HG03469 (cell line): ENCODE data around the gene RGPD4.
"Not testable (repeated sequence)": the region's sequence is repeated elsewhere in the genome, so short reads cannot be mapped to it uniquely, and the experiment has no call there.

Source experiments
- ATAC-seq: cut with Tn5 transposase; IDR thresholded peaks from one replicate; pipeline ENCODE4 v1.9.1; 2021; ENCODE audit warnings: mild to moderate bottlenecking, moderate library complexity, moderate number of reproducible peaks; ENCODE audit not compliant: unreplicated experiment

The RGPD4 gene

GRCh38 chr2:107916696-107917370, 90.1 kb downstream of the RGPD4 start:
- ATAC-seq, result not testable (repeated sequence)

DNA sequence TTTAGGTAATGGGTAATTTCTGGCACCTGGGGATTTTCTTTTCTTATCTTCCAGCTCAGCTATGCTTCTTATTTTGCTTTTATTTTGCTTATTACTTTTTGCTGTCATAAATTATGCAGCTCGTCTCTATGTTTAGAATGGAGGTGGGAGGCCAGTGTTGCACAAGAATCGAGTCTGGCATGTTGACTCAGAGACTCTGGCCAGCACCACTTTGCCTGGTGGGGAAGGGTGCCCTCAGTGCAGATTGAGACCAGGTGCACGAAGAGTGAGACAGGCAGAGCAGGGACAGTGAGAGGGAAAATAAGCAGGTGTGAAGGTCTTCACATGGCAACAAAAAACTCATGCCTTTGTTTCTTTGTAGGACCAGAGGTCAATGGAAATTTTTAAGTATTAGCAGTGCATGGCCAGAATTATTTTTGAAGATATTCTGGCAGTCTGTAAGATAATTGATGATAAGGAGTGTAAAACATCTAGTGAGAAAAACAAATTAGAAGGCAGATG, 100.4 kb downstream of the RGPD4 start:
- no peak for ATAC-seq

DNA sequence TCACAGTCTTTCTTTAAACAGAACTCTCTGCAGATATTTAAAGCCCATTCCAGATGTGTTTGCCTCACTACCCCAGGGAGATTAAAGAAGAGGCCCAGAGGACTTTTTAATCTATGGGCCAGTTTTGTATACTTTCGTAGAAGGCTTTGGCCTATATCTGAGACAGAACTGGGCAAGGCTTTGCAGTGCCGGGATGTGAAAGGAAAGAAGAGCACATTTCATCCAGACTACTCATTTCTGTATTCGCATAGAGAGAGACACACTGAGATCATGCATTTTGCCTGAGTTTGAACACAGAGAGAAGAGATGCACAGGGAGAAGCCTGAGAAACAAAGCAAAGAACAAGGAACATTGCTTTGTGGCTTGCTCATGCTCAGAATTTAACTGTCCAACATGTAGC, 104.7 kb downstream of the RGPD4 start:
- ATAC-seq, result no peak

- no peak for ATAC-seq
Measured at GRCh38 chr2:107932488-107932887, 105.8 kb downstream of the RGPD4 start.

DNA sequence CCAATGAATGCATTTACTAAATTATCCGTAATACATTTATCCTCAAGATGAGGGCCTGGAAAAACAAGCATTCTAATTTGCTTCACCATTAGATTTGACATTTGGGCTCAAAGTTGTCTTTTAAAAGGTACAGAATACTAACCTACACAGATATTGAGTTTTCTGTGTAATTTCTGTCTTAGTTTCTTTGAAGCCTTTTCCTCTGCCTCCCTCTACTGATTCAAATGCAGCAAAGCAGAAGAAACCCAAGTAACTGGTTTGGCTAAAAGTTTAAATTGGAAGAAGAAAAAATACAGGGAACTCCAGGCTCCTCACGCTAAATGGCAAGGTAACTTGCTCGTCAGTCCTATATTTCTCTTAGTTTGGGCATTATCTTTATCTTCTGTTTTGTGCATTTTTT, 106.3 kb downstream of the RGPD4 start:
- ATAC-seq, result no peak

- no peak for ATAC-seq
Measured at GRCh38 chr2:107936433-107937359, 110.0 kb downstream of the RGPD4 start.
